Measurements from ENCODE around the gene SCART1. TPM values are rescaled to one million over a fixed set of nuclear protein-coding genes. Genes with fewer than 3 reads are reported as not detected.
"Not testable (repeated sequence)": the region's sequence is repeated elsewhere in the genome, so short reads cannot be mapped to it uniquely, and the experiment has no call there.

SCART1 gene
- total RNA-seq: 1.0 TPM
- long read RNA-seq: 0 reads

DNA sequence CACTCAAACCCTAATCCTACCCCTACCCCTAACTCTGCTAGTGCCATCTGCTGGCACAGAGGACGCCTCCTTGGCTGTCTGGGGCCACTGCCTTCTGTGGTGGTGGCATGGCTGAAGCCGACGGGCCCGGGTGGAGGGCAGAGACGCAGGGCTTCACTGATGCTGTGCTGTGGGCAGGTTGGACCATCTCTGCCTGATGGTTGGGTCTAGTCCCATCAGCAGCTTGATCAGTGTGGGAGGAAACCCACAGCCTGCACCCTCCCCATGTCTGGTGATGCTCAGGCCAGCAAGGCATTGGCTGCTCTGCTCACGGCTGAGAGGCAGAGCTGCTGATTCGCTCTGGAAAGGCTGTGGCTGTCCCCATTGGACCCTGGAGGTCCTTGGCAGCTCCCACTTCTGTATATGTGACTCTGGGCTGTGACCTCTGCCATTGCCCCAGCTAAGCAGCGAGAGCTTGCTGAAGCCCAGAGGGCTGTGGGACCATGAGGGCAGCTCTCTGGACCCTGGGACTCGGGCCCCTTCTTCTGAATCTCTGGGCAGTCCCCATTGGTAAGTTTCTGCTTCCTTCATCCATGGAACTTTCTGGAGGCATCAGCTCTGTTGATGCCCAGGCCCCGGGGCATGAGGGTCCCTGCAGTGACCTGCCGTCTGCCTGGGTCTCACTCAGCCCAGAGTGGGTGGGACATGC, at the start of gene SCART1:
Gene SCART1, plus strand, starts transcription at position 430 of the 688 bp plus-strand sequence. Its CDS starts 53 bp downstream, at position 483.
- intact Hi-C loops (cut with DNase I): loop anchor here (10.0 kb wide), 1 partner anchor 51 kb away; no protein-coding TSS in a partner anchor
- DNase-seq (ENCODE audit: low spot score): peak; percentile 72

DNA sequence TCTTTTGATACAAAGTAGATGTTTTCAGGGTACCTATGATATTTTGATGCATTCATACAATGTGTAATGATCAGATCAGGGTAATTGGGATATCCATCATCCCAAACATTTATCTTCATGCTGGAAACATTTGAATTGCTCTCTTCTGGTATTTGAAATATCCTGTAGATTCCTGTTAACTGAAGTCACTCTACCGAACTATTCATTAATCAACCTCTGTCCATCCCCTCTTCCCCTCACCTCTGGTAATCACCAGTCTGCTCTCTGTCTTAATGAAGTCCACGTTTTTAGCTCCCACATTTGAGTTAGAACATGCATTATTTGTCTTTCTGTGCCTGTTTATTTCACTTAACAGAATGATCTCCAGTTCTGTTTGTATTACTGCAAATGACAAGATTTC, 48.5 kb upstream of the SCART1 start:
- intact Hi-C loops (cut with DNase I): no loop called here
- DNase-seq (ENCODE audit: low spot score): no peak

DNA sequence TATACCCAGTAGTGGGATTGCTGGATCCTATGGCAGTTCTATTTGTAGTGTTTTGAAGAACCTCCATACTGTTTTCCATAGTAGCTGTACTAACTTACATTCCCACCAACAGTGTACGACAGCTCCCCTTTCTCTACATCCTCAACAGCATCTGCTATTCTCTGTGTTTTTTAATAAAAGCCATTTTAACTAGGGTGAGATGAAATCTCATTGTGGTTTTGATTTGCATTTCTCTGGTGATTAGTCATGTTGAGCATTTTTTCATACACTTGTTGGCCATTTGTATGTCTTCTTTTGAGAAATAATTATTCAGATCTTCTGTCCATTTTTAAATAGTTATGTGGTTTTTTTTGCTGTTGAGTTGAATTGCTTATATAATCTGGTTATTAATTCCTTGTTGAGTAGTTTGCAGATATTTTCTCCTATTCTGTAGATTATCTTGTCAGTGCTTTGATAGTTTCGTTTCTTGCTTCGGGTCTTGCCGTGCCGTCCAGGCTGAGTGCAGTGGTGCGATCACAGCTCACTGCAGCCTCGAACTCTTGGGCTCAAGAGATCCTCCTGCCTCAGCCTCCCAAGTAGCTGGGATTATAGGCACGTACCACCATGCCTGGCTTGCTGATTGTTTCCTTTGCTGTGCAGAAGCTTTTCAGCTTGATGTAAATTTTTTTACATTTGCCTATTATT, 47.8 kb upstream of the SCART1 start:
- intact Hi-C loops (cut with DNase I): no loop called here
- peak; percentile 26 for DNase-seq (ENCODE audit: low spot score)

DNA sequence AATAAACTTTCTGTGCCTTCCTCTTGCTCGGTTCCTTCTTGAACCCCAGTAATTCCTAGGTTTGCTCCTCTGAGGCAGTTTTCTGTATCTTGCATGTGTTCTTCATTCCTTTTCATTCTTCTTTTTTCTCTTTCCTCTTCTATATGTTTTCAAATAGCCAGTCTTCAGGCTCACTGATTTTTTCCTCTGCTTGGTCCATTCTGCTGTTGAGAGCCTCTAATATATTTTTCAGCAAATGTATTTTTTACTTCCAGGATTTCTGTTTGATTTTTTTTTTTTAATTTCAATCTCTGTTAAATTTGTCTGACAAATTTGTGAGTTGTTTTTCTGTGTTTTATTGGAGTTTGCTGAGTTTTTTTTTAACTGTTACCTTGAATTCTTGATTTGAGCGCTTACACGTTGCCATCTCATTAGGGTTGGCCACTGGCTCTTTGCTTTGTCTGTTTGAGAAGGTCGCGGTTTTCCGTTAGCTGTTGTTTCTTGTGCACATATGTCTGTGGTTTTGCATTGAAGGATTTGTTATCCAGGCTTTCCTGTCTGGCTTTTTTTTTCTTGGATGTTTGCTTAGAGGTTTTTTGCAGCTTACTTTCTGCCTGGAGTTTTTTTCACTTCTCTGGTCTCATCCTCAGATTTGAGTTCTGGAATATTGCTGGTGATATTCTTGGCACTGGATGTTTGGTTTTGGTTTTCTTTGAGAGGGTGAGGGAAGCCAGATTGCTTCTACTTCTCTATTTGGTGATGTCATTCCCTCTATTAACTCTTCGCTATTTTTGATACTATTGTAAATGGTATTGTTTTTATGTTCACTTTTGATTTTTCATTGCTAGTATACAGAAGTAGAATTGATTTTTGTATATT, 42.0 kb upstream of the SCART1 start:
- intact Hi-C loops (cut with DNase I): no loop called here
- DNase-seq (ENCODE audit: low spot score): no peak

DNA sequence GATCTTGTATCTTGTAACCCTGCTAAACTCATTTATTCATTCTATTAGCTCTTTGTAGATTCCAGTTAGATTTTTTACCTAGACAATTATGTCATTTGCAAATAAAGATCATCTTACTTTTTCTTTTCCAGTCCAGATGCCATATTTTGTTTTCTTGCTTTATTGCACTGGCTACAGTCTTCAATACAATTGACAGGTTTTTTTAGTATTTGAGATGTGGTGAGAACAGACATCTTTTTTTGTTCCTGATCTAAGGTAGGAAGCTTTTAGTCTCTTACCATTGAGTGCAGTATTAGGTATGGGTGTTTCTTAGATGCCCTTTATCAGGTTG, 41.4 kb upstream of the SCART1 start:
- no peak for DNase-seq (ENCODE audit: low spot score)
- intact Hi-C loops (cut with DNase I): no loop called here

DNA sequence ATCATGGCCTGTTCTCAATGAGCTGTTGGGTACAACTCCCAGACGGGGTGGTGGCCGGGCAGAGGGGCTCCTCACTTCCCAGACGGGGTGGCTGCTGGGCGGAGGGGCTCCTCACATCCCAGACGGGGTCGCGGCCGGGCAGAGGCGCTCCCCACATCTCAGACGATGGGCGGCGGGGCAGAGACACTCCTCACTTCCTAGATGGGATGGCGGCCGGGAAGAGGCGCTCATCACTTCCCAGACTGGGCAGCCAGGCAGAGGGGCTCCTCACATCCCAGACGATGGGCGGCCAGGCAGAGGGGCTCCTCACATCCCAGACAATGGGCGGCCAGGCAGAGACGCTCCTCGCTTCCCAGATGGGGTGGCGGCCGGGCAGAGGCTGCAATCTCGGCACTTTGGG, 39.3 kb upstream of the SCART1 start:
- intact Hi-C loops (cut with DNase I); DNase-seq (ENCODE audit: low spot score): not testable (repeated sequence)

DNA sequence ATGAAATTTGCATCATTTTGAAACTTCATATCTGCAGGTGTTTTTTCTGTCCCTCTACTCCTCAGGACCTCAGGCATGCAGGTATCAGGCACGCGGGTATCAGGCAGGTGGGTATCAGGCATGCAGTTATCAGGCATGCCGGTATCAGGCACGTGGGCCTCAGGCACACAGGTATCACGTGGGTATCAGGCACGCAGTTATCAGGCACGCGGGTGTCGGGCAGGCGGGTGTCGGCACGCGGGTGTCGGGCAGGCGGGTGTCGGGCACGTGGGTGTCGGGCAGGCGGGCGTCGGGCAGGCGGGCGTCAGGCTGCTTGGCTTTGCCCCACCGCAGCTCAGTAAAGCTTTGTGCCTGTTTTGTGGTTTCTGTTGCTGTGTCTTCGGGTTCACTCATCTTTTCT, 38.0 kb upstream of the SCART1 start:
- no peak for DNase-seq (ENCODE audit: low spot score)
- intact Hi-C loops (cut with DNase I): no loop called here

DNA sequence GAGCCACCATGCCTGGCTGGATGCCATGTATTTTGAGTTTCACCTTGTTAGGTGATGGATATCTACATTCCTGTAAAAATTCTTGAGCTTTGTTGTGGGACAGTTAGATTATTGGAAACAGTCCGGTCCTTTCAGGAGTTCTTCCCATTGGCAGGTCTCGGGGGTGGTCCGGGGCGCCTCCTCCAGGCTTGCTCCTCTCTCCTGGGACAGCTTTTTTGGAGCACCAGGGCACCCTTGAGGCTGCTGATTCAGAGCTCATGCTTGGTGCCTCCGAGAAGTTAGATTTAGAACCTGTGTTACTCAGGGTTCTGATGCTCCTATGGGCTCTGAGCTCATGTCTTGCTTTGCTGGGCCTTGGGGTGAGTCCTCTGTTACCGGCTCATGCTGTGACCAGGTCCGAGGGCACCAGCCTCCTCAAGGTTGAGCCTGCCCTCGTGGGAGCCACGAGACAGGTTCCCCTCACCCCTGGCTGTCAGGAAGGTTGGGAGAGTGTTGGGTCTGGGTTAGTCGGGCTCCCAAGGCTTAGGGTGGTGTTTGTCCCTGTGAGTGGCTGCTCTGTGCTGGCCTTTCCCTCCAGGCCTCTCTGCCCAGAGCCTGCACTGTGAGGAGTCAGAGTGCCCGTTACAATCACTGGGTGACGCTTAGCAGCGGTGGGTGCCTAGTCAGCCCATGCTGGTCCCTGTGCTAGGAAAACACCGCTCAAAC, 35.3 kb upstream of the SCART1 start:
- intact Hi-C loops (cut with DNase I): no loop called here
- no peak for DNase-seq (ENCODE audit: low spot score)

DNA sequence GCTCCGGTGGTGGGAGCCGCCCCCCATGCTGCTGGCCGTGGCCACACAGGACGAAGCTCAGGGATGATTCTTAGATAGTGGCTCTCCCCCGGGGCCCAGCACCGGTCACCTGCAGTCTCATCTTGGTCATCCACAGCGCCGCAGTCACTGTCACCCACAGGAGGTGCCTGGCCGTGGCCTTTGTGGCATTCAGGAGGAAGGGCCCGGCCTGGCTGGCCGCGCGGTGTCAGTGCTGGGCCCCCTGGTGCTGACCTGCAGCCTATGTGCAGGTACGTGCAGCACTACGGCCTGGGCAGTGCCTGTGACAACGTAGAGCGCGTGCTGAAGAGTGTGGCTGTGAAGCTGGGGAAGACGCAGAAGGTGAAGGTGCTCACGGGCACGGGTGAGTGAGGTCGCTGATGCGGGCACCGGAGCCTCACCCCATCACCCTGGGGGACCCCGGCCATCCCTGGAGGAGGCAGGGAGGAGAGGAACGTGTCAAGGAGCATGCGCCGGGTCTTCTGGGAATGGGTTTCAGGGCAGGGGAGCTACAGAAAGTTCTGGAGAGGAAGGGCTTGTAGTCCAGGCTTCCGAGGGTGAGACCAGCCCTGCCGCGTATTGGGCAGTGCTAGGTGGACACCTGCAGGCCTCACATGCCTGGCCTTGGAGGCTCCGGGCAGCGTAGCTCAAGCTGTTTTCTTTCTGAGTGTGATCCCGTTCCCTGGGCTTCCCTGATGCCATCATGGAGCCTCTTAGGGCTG, 34.4 kb upstream of the SCART1 start:
- no peak for DNase-seq (ENCODE audit: low spot score)
- intact Hi-C loops (cut with DNase I): no loop called here

DNA sequence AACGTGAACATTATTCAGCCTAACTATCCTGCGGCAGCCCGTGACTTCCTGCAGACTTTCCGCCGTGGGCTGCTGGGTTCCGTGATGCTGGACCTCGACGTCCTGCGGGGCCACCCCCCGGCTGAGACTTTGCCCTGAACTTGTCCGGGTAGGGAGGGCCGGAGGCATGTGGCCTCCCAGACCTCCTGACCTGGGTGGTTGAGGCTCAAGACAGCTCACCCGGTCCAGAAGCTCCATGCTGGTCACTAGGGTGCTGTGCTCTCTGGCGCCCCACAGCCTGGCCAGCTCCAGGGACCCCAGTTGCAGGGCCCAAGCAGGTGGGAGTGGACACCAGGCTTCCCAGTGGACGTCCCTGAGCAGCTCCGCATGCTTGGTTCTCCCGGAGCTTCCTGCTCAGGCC, 33.7 kb upstream of the SCART1 start:
- no peak for DNase-seq (ENCODE audit: low spot score)
- intact Hi-C loops (cut with DNase I): no loop called here

DNA sequence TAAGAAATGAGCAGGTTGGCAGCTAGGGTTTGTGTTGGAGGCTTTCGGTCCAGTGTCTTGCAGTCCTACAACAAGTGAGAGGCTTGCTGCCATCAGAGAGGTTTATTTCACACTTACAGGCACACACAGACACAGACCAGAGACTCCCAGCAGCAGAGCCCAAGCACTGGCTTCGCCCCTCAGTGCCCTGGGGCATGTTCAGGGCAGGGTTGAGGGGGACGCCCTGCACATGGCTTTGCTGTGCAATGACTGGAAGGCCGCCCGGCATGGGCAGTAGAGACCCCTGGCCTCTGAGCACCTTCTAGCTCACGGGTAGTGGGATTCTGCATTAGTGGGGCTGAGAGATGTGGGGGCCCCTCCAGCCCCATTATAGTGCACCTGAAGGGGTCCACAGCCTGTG, 33.2 kb upstream of the SCART1 start:
- DNase-seq (ENCODE audit: low spot score): no peak
- intact Hi-C loops (cut with DNase I): no loop called here

DNA sequence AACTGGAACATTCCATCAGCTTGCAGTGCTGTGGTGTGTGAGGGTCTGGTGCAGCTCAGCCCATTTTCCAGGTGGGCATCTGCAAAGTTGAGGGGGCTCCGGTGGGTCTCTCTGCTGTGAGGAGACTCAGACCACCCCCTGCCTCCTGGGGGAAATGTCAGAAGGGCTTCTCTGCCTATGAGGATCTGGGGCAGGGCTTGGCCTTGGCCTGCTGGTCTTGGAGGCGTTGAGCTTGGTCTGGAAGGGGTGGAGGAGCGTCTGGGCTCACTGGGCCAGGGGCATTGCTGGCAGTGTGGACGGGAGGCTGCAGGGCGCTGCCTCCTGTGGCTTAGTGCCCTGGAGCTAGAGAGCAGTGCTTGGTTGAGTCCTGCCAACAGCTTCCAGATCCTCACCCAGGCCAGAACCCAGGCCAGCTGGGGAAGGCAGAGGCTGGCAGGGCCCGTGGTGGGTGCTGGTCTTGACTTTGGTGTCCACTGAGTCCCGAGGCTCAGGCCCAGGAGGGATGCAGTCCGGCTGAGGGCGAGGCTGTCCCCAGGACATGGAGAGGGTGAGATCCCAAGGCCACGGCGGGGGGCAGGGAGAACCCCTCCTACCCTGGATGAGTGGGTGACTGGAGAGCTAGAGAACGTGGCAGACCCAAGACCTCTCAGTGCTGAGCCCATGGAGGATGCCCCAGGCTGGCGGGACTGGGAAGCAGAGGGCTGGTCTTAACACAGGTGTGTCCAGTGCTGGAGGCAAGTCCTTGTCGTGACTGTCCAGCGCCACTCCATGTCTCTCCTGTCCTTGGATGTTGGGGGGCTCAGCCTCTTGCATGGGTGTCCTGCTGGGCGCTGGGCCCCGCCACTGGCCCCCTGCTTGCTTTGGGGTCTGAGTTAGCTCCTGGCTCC, 32.2 kb upstream of the SCART1 start:
- intact Hi-C loops (cut with DNase I): no loop called here

DNA sequence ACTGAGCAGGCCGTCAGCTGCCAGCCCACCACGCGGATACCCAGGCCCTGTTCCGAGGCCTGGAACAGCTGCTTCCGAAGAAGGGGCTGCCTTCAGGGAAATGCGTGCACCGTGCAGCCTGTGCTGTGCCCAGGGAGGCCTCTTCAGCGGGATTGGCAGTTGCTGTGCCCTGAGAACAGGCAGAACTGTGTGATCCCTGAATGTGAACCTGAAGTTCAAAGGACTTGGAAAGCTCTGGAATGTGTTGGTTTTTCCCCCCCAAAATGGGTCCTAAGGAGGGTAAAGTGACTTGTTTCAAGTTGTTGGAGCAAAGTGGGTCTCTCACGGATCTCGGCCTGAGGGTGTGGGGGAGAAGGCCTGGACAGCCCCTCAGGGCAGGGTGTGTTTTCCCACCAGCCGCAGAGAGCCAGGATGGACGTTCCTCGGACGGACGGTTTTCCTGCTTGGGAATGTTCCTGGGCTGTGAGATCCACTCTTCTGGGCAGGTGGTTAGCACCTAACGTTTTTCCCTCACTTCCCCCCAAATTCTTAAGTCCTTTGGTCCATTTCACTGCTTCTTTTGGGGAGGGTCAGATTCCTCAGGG, 31.4 kb upstream of the SCART1 start:
- intact Hi-C loops (cut with DNase I): no loop called here
- DNase-seq (ENCODE audit: low spot score): no peak

More for the DNA sequence above, 32.2 kb upstream of the SCART1 start:
- DNase-seq (ENCODE audit: low spot score): no peak

DNA sequence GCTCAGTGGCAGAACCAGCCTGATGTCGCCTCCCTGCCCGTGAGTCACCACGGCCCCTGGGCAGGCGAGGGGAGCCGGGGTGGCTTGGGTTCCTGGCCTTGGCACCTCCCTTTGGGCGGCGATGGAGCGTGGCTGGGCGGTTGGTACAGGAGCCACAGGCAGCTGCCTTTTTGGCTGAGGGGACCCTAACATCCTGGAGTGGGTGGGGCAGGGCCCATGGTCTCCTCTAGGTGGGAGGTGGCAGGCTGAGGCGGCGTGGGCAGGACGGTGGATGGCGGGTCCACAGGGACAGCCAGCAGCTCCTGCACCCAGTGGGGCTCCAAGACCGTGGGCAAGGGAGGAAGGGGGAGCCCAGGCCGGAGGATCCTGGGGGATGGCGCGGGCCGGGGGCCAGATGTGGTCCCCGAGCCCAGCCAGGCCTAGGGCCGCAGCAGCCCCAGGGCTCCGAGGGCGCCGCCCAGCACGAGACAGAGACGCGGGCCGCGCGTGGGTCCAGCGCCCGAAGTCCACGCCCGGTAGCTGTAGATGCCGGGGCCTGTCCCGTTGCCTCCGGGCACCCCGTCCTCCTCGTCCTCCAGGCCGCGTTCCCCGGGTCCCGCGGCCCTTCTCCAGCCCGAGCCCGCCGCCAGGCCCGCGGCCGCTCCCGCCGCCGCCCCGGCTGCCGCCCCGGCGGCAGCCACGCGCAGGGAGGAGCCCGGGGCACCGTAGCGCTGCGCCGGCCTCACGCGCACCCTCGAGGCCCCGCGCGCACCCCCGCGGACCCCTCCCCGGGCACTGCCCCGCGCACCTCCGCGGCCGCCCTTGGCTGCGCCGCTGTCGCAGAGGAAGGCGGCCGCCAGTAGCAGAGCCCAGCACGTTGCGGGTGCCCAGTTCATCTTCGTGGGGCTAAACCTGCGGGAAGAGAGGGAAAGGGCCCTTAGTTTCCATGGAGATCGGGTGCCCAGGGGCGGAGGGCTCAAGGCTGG, 30.7 kb upstream of the SCART1 start:
- intact Hi-C loops (cut with DNase I): no loop called here
- DNase-seq (ENCODE audit: low spot score): no peak

DNA sequence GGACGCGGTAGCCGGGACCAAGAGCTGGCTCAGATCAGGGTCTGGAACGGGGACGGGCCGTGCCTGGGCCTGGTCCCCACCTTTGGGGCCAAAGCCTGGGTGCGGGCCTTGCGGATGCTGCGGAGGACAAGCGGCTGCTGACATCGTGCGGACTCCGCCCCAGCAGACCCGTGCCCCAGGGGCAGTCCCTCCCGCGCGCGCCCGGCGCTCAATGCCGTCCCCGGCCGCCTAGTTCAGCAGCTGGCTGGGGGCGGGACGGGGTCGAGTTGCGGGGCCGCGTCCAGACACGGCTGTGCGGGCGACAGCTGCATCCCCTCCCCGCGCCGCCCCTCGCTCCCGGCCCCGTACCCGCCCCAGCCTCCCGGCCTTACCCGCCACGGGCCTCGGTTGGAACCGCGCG, 29.6 kb upstream of the SCART1 start:
- DNase-seq (ENCODE audit: low spot score); intact Hi-C loops (cut with DNase I): not testable (repeated sequence)

DNA sequence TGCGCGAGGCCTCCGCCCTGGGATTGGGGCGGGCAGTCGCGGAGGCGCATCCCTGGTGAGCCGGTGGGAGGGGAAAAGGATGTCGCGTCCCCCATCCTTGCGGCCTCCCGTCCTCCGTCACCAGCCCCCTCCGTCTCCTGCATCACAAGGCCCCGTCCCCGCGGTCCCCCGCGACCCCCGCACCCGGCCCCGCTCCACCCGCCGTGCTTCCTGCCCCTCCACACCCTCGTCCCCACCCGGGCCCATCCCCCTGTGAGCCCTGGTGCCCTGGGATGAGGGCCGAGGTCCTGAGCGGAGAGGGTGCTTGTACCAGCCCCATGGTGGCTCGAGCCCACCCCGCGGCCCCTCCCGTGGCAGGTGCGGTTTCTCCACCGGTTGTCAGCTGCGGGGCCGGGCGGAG, 29.1 kb upstream of the SCART1 start, which contains the start of gene SPRN:
Gene SPRN, minus strand, starts transcription at position 25 of the 400 bp plus-strand sequence. CDS start 944 bp downstream, outside the sequence.
- DNase-seq (ENCODE audit: low spot score); intact Hi-C loops (cut with DNase I): not testable (repeated sequence)

DNA sequence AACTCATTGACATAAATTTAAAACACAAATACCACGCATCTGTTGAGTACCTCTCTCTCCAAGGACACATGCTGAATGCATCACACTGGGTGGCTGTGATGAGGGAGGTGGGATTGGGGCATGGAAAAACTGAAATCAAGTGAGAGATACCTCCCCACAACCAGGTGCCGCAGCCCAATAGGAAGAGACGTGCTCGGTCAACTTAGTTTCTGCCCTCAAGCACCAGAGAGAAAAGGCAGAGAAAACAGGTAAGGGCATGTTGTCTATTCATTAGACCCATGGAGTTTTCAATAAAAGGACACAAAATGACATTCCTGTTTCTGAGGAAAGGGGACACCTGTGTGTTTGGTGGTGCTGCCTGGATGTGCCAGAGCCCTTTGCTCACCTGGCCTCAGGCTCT, 24.2 kb upstream of the SCART1 start:
- intact Hi-C loops (cut with DNase I); DNase-seq (ENCODE audit: low spot score): not testable (repeated sequence)

All from cardiac septum (tissue), 1 donor.